Testis (tissue), 2 donors: ENCODE data around the gene DNASE2.

Experiments
- CTCF ChIP-seq, 3 experiments: fragments of 450-650 bp in 2 of 3; fragments of 200-600 bp in 1 of 3; sonication (generic) in 1 of 3; IDR thresholded peaks; one replicate each; pipeline ENCODE4 v1.5.1; 2016 to 2019; ENCODE audit warnings: antibody characterized with exemption in 3 of 3, mild to moderate bottlenecking in 2 of 3, moderate library complexity in 1 of 3
- POLR2A ChIP-seq: fragments of 450-650 bp; IDR thresholded peaks from one replicate; pipeline ENCODE4 v1.6.1; 2017; ENCODE audit warnings: antibody characterized with exemption, mild to moderate bottlenecking, moderate library complexity

DNA sequence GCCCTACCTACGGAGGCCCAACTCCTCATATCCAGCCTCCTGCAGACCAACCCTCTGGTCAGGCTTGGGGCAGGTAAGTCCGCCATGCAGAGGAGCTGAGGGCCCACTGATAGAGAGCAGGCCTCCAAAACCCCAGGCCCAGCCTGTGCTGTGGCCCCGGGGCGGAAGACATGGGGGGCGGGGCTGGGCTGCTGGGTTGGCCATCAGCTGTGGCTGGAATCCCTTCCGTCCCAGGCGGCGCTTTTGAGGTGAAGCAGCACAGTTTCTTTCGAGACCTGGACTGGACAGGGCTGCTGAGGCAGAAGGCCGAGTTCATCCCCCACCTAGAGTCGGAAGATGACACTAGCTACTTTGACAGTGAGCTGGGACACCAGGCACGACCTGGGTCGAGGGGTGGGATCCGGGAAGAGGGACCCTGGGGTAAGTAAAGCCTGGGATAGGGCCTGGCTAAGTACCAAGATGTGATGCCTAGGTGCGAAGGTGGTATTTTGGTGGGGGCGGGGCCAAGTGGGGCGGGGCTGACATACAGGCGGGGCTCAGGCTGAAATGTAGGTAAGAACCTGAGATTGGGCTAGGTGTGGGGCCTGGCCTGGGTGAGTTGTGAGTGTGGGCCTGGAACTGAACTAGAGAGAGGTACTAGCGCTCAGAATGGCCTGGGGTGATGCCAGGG lies 15.4 kb downstream of the DNASE2 start:
- no peak for TF ChIP-seq POLR2A
- TF ChIP-seq CTCF (IDR thresholded peaks at IDR 0.05): no peak
